GM15510 (cell line): ENCODE data around the gene LCN1.

Experiments
- POLR2A ChIP-seq: IDR thresholded peaks from 3 replicates; pipeline ENCODE4 v1.6.1; 2011; ENCODE audit warnings: borderline replicate concordance; ENCODE audit not compliant: insufficient read length; ENCODE audit errors: extremely low read depth

The LCN1 gene

GRCh38 chr9:135509458-135509857 is 11.8 kb upstream of the LCN1 start:
- TF ChIP-seq POLR2A: no peak

GRCh38 chr9:135512241-135512603 is 9.0 kb upstream of the LCN1 start:
- no peak for TF ChIP-seq POLR2A

GRCh38 chr9:135512904-135513303 is 8.3 kb upstream of the LCN1 start:
- TF ChIP-seq POLR2A: no peak

- TF ChIP-seq POLR2A: no peak
These were observed 7.8 kb upstream of the LCN1 start for GRCh38 chr9:135513351-135513846.

GRCh38 chr9:135514342-135515082 is 6.7 kb upstream of the LCN1 start:
- no peak for TF ChIP-seq POLR2A

GRCh38 chr9:135515083-135515951 is 5.9 kb upstream of the LCN1 start:
- no peak for TF ChIP-seq POLR2A

- no peak for TF ChIP-seq POLR2A
These were observed 4.9 kb upstream of the LCN1 start for GRCh38 chr9:135516132-135516860.

- no peak for TF ChIP-seq POLR2A
These were observed 3.8 kb upstream of the LCN1 start for GRCh38 chr9:135517407-135517822.

GRCh38 chr9:135519179-135519971 is 1.9 kb upstream of the LCN1 start:
- no peak for TF ChIP-seq POLR2A

- no peak for TF ChIP-seq POLR2A
These were observed 412 bp downstream of the LCN1 start for GRCh38 chr9:135521608-135522095.

GRCh38 chr9:135522137-135522877 is 1.1 kb downstream of the LCN1 start:
- no peak for TF ChIP-seq POLR2A

GRCh38 chr9:135522931-135523330 is 1.7 kb downstream of the LCN1 start:
- TF ChIP-seq POLR2A: no peak

- TF ChIP-seq POLR2A: no peak
These were observed 2.4 kb downstream of the LCN1 start for GRCh38 chr9:135523521-135524129.
